ENCODE data around the gene SLC39A5.
"Not testable (repeated sequence)": the region's sequence is repeated elsewhere in the genome, so short reads cannot be mapped to it uniquely, and the experiment has no call there.

The SLC39A5 gene

GRCh38 chr12:56282579-56282978 lies 52.7 kb downstream of the SLC39A5 start:
- no peak for DNase-seq

DNA sequence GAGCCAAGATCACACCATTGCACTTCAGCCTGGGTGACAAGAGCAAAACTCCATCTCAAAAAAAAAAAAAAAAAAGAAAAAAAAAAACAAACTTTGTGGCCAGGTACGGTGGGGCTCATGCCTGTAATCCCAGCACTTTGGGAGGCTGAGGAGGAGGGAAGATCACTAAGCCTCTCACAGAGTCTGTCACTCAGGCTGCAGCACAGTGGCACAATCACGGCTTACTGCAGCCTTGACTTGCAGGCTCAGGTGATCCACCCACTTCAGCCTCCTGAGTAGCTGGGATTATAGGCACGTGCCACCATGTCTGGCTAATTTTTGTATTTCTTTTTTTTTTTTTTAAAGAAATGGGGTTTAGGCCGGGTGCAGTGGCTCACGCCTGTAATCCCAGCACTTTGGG lies 54.4 kb downstream of the SLC39A5 start:
- not testable (repeated sequence) for DNase-seq

DNA sequence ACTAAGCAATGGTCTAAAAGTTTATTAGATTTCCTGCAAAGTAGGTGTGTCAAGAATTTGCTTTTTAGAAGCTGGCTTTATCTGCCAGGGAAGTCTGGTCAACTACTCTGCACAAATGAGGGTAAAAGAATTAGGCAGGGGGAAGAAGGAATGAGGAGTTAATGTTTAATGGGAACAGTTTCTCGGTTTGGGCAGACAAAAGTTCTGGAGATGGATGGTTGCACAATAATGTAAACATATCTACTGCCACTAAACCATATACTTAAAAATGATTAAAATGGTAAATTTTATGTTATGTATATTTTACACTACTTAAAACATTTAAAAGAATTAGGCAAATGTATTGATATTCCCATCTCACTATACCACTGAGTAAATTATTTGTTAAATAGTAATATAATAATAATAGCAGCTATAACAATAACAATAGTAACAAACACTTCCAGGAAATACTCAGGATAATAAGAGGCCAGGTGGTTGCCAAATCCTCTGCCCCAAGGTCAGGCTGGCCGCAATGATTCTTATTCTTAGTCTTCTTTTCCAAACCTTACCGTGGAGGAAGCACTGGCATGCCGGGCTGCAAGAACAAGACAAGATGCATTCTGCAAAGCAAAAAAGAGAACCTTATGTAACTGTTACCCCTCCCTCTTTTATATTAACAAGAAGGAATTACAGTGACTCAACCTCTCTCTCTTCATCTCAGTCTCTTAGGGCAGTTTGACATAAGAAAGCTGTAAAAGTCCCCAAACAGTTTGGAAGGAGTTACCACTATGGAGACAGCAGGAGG lies 56.4 kb downstream of the SLC39A5 start:
- DNase-seq: no peak
